8988T (cell line): ENCODE measurements around the gene LY6G6D.

Experiments used
- DNase-seq: peaks from one replicate; pipeline ENCODE4 v3.0.0; 2011

LY6G6D gene

GRCh38 chr6:31767096-31767645 is 52.0 kb downstream of the LY6G6D start:
- no peak for DNase-seq
